ENCODE results near the gene NNMT.
A peak's percentile ranks its signal among the peaks of the same experiment; 100 is the strongest.

Gene NNMT

GRCh38 chr11:114285599-114285998 lies 10.6 kb upstream of the NNMT start:
- peak; percentile 86 for DNase-seq

GRCh38 chr11:114286229-114286628 lies 10.0 kb upstream of the NNMT start:
- no peak for DNase-seq

- DNase-seq: no peak
Measured at GRCh38 chr11:114287154-114287553, 9.0 kb upstream of the NNMT start.

- no peak for DNase-seq
Measured at GRCh38 chr11:114288136-114288535, 8.1 kb upstream of the NNMT start.

- no peak for DNase-seq
Measured at GRCh38 chr11:114289779-114290178, 6.4 kb upstream of the NNMT start.

- DNase-seq: peak; percentile 80
Measured at GRCh38 chr11:114290503-114291235, 5.5 kb upstream of the NNMT start.

GRCh38 chr11:114291381-114291780 lies 4.8 kb upstream of the NNMT start:
- peak; percentile 71 for DNase-seq

- DNase-seq: peak; percentile 93
Measured at GRCh38 chr11:114291842-114292680, 4.1 kb upstream of the NNMT start.

GRCh38 chr11:114293201-114293711 lies 2.9 kb upstream of the NNMT start:
- peak; percentile 63 for DNase-seq

- no peak for DNase-seq
Measured at GRCh38 chr11:114296605-114297372, 590 bp downstream of the NNMT start.

GRCh38 chr11:114297806-114298709 lies 1.9 kb downstream of the NNMT start:
- peak; percentile 36 for DNase-seq

- no peak for DNase-seq
Measured at GRCh38 chr11:114298710-114299109, 2.5 kb downstream of the NNMT start.

- DNase-seq: no peak
Measured at GRCh38 chr11:114301088-114301487, 4.9 kb downstream of the NNMT start.

GRCh38 chr11:114301927-114302326 lies 5.7 kb downstream of the NNMT start:
- no peak for DNase-seq

- no peak for DNase-seq
Measured at GRCh38 chr11:114302663-114303062, 6.5 kb downstream of the NNMT start.

GRCh38 chr11:114304065-114304464 lies 7.9 kb downstream of the NNMT start:
- DNase-seq: no peak

GRCh38 chr11:114304969-114305368 lies 8.8 kb downstream of the NNMT start:
- no peak for DNase-seq

GRCh38 chr11:114307524-114308203 lies 11.5 kb downstream of the NNMT start:
- peak; percentile 93 for DNase-seq

- DNase-seq: peak; percentile 46
Measured at GRCh38 chr11:114308689-114309089, 12.5 kb downstream of the NNMT start.

GRCh38 chr11:114309517-114309916 lies 13.3 kb downstream of the NNMT start:
- no peak for DNase-seq

GRCh38 chr11:114310095-114310494 lies 13.9 kb downstream of the NNMT start:
- DNase-seq: no peak
